ENCODE data around the gene SLC5A9. TPM values are rescaled to one million over a fixed set of nuclear protein-coding genes. Genes with fewer than 3 reads are reported as not detected.

The SLC5A9 gene
- total and polyA plus RNA-seq, 2 of the 13 experiments (the other 11 are each of a cell fraction or from before 2014, with no cell fraction given): 42.0 to 65.0 TPM

- no peak overlapping the region for H3K4me3 ChIP-seq (replicated peaks in 1 of 3; ENCODE audit: insufficient read depth in 1 of 3, low read depth in 2 of 3, low read length in 3 of 3)
- no peaks in the 10 kb centered on the region for H3K9me3 ChIP-seq (ENCODE audit: low read length)
- H2AFZ ChIP-seq (ENCODE audit: low read length): no peak overlapping the region
- H4K20me1 ChIP-seq (ENCODE audit: insufficient read depth, low read length): no peaks in the 10 kb centered on the region
- peak; percentile 26; the same call in 1 of the 3 replicates for ATAC-seq
- no peak for DNase-seq (ENCODE audit: low spot score)
- peak overlapping the region; percentile 42; the same call in 1 of the 2 replicates for H3K4me2 ChIP-seq (ENCODE audit: low read depth, low read length)
- H3K27ac ChIP-seq (ENCODE audit: extremely low read length, insufficient read depth, low read length): no peak overlapping the region
- no peak for FAIRE-seq
- TF ChIP-seq ZNF776 (CRISPR knock-in tag; IDR thresholded peaks at IDR 0.05) (no peak), SP2 (CRISPR knock-in tag; IDR thresholded peaks at IDR 0.05) (no peak), ZEB1 (IDR thresholded peaks at IDR 0.05; ENCODE audit: insufficient replicate concordance, low read depth) (no peak), RCOR2 (CRISPR knock-in tag; IDR thresholded peaks at IDR 0.05) (no peak), ZFP90 (CRISPR knock-in tag; IDR thresholded peaks at IDR 0.05; ENCODE audit: borderline replicate concordance) (no peak)
- TF ChIP-seq, protein P1, sequence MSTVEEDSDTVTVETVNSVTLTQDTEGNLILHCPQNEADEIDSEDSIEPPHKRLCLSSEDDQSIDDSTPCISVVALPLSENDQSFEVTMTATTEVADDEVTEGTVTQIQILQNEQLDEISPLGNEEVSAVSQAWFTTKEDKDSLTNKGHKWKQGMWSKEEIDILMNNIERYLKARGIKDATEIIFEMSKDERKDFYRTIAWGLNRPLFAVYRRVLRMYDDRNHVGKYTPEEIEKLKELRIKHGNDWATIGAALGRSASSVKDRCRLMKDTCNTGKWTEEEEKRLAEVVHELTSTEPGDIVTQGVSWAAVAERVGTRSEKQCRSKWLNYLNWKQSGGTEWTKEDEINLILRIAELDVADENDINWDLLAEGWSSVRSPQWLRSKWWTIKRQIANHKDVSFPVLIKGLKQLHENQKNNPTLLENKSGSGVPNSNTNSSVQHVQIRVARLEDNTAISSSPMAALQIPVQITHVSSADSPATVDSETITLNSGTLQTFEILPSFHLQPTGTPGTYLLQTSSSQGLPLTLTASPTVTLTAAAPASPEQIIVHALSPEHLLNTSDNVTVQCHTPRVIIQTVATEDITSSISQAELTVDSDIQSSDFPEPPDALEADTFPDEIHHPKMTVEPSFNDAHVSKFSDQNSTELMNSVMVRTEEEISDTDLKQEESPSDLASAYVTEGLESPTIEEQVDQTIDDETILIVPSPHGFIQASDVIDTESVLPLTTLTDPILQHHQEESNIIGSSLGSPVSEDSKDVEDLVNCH (CRISPR knock-in tag; IDR thresholded peaks at IDR 0.05): no peak
- intact Hi-C loops (cut with micrococcal nuclease; ENCODE audit: unreplicated experiment): no loop called here
- H3K36me3 ChIP-seq (replicated peaks in 1 of 2; ENCODE audit: control insufficient read depth in 1 of 2, insufficient read depth in 2 of 2, low read length in 2 of 2): no peaks in the 10 kb centered on the region
- H3K4me1 ChIP-seq (ENCODE audit: insufficient read depth, low read length): peaks cover 31% of the 10 kb centered on the region
- ChIA-PET CTCF (ENCODE audit: low intra/inter-chr PET ratio, low total read pairs) (no interaction called here), POLR2A (no interaction called here)
- no peak overlapping the region for H3K9ac ChIP-seq (ENCODE audit: insufficient read depth, low read depth, low read length)
- WGBS (ENCODE audit: low lambda C conversion rate): 10% methylated on average over 1 of the region's 1 CpG
- no TSS peak for BruUV-seq (replicated peaks)
- H3K27me3 ChIP-seq (ENCODE audit: control insufficient read depth in 1 of 2, insufficient read depth in 2 of 2, low read length in 2 of 2): peaks cover 0 to 15% of the 10 kb centered on the region in 2 experiments; a peak in 3 of 5 replicates
- no peaks in the 10 kb centered on the region for H3K79me2 ChIP-seq (ENCODE audit: insufficient read depth, low read length)
- in situ Hi-C loops (cut with HindIII; ENCODE audit: extremely low pct_ligation_motif_present, low pct_unique_long_range_greater_than_20kb): no loop called here
Observed at GRCh38 chr1:48215222-48215621, 7.3 kb upstream of the SLC5A9 start.

- CTCF ChIA-PET (ENCODE audit: low intra/inter-chr PET ratio, low total read pairs): no interaction called here
- in situ Hi-C loops (cut with HindIII; ENCODE audit: extremely low pct_ligation_motif_present, low pct_unique_long_range_greater_than_20kb): no loop called here
- BruUV-seq (replicated peaks): no TSS peak
- peaks cover 0 to 15% of the 10 kb centered on the region in 2 experiments; a peak in 3 of 5 replicates for H3K27me3 ChIP-seq (ENCODE audit: control insufficient read depth in 1 of 2, insufficient read depth in 2 of 2, low read length in 2 of 2)
- H3K9me3 ChIP-seq (ENCODE audit: low read length): no peaks in the 10 kb centered on the region
- no peak for DNase-seq (ENCODE audit: low spot score)
- H3K36me3 ChIP-seq (replicated peaks in 1 of 2; ENCODE audit: control insufficient read depth in 1 of 2, insufficient read depth in 2 of 2, low read length in 2 of 2): no peaks in the 10 kb centered on the region
- H3K79me2 ChIP-seq (ENCODE audit: insufficient read depth, low read length): no peaks in the 10 kb centered on the region
- no peak overlapping the region for H3K27ac ChIP-seq (ENCODE audit: extremely low read length, insufficient read depth, low read length)
- no peak overlapping the region for H2AFZ ChIP-seq (ENCODE audit: low read length)
- no peaks in the 10 kb centered on the region for H4K20me1 ChIP-seq (ENCODE audit: insufficient read depth, low read length)
- POLR2A ChIA-PET: interaction anchor here (1.3 kb wide), 1 partner anchor 9 kb away, joined by 5 read pairs; no protein-coding TSS in a partner anchor
- ATAC-seq: peak; percentile 68
- H3K4me2 ChIP-seq (ENCODE audit: low read depth, low read length): peak overlapping the region; percentile 42
- FAIRE-seq: no peak
- no peak overlapping the region for H3K4me3 ChIP-seq (replicated peaks in 1 of 3; ENCODE audit: insufficient read depth in 1 of 3, low read depth in 2 of 3, low read length in 3 of 3)
- peaks cover 36% of the 10 kb centered on the region for H3K4me1 ChIP-seq (ENCODE audit: insufficient read depth, low read length)
- 5% methylated on average over 2 of the region's 2 CpGs for WGBS (ENCODE audit: low lambda C conversion rate)
- intact Hi-C loops (cut with micrococcal nuclease; ENCODE audit: unreplicated experiment): no loop called here
- no peak overlapping the region for H3K9ac ChIP-seq (ENCODE audit: insufficient read depth, low read depth, low read length)
- no peak for TF ChIP-seq SMARCE1 (IDR thresholded peaks at IDR 0.05; ENCODE audit: borderline replicate concordance)
- peak; percentile 26; the same call in 1 of the 2 replicates for TF ChIP-seq PATZ1 (CRISPR knock-in tag; IDR thresholded peaks at IDR 0.05)
- no peak for TF ChIP-seq MAFK (conservative IDR thresholded peaks at IDR 0.05 in 1 of 2, IDR thresholded peaks at IDR 0.05 in 1 of 2; ENCODE audit: low read length in 2 of 2)
- no peak for TF ChIP-seq ZNF382 (CRISPR knock-in tag; IDR thresholded peaks at IDR 0.05; ENCODE audit: borderline replicate concordance)
- TF ChIP-seq JDP2 (CRISPR knock-in tag; IDR thresholded peaks at IDR 0.05; ENCODE audit: borderline replicate concordance): no peak
- TF ChIP-seq DDIT3 (CRISPR knock-in tag; IDR thresholded peaks at IDR 0.05): no peak
- TF ChIP-seq ZSCAN31 (CRISPR knock-in tag; IDR thresholded peaks at IDR 0.05; ENCODE audit: low read depth): no peak
- no peak for TF ChIP-seq ESRRA (CRISPR knock-in tag; IDR thresholded peaks at IDR 0.05; ENCODE audit: low read depth)
- TF ChIP-seq ZFY (CRISPR knock-in tag; IDR thresholded peaks at IDR 0.05): no peak
Observed at GRCh38 chr1:48215889-48216288, 6.6 kb upstream of the SLC5A9 start.
